HepG2 (cell line): ENCODE measurements around the gene NCKIPSD. TPM values are rescaled to one million over a fixed set of nuclear protein-coding genes. Genes with fewer than 3 reads are reported as not detected.

ENCODE experiments used
- ATAC-seq: fragments of 200-7000 bp; cut with Tn5 transposase; 3 replicates; pipeline ENCODE4 v1.9.1; 2020; ENCODE audit warnings: mild to moderate bottlenecking, moderate library complexity
- BruUV-seq: library from RNA; stranded (reverse); fragments of 400-500 nt; replicated peaks from 2 replicates; lab custom pipeline; 2021; lab: Mats Ljungman, UMichigan
- CTCF ChIA-PET: fragments of 300-600 bp; formaldehyde crosslinking; extraction: SDS; loops from one replicate; lab custom pipeline; 2021; ENCODE audit warnings: low total read pairs, inconsistent platforms, low intra/inter-chr PET ratio; lab: Yijun Ruan, JAX
- POLR2A ChIA-PET: fragments of 350-600 bp; sonication (Branson Sonifier 250); formaldehyde crosslinking; loops from one replicate; lab custom pipeline; 2020; ENCODE audit warnings: antibody characterized with exemption, inconsistent platforms; lab: Yijun Ruan, JAX
- DNase-seq: peaks from one replicate; pipeline ENCODE4 v3.0.0-alpha.2; 2015; ENCODE audit warnings: low spot score
- FAIRE-seq: peaks from 3 replicates; lab custom pipeline; 2011; peaks lifted over from hg19 to GRCh38; lab: Jason Lieb, UNC
- H2AFZ ChIP-seq: one replicate; pipeline ENCODE4 v1.6.1; 2011; ENCODE audit warnings: low read length, inconsistent platforms
- H3K27ac ChIP-seq: fragments of 300-600 bp; 3 replicates; pipeline ENCODE4 v1.8.0; 2011; ENCODE audit warnings: mixed run types, mild to moderate bottlenecking, mixed read lengths, low read length, inconsistent platforms; ENCODE audit not compliant: insufficient read depth; ENCODE audit errors: extremely low read length
- H3K27me3 ChIP-seq, 2 experiments: fragments of 200-600 bp in 1 of 2; 2 replicates in 1 of 2; 3 replicates in 1 of 2; pipeline versions ENCODE4 v1.6.0 to v1.8.0; 2011; ENCODE audit warnings: low read length in 2 of 2, mild to moderate bottlenecking in 2 of 2, moderate library complexity in 2 of 2, inconsistent platforms in 1 of 2; ENCODE audit not compliant: insufficient read depth in 2 of 2, control insufficient read depth in 1 of 2
- H3K36me3 ChIP-seq, 2 experiments: fragments of 200-600 bp in 1 of 2; replicated peaks in 1 of 2; 2 replicates in 1 of 2; 3 replicates in 1 of 2; pipeline versions ENCODE4 v1.5.1 to v1.8.0; 2011; ENCODE audit warnings: low read length in 2 of 2, inconsistent platforms in 1 of 2; ENCODE audit not compliant: insufficient read depth in 2 of 2, control insufficient read depth in 1 of 2
- H3K4me1 ChIP-seq: 2 replicates; pipeline ENCODE4 v1.5.1; 2012; ENCODE audit warnings: low read length, inconsistent platforms; ENCODE audit not compliant: insufficient read depth
- H3K4me2 ChIP-seq: 2 replicates; pipeline ENCODE4 v1.6.0; 2011; ENCODE audit warnings: low read depth, low read length, inconsistent platforms
- H3K4me3 ChIP-seq, 3 experiments: fragments of 200-600 bp in 1 of 3; sonication (generic), shearing (Covaris generic) in 1 of 3; replicated peaks in 1 of 3; 2 replicates each; pipeline ENCODE4 v1.5.1; 2011 to 2016; ENCODE audit warnings: low read length in 3 of 3, inconsistent platforms in 2 of 3, low read depth in 2 of 3, mild to moderate bottlenecking in 2 of 3, control low read depth in 1 of 3, mixed read lengths in 1 of 3; ENCODE audit not compliant: insufficient read depth in 1 of 3
- H3K79me2 ChIP-seq: one replicate; pipeline ENCODE4 v1.6.1; 2011; ENCODE audit warnings: low read length, inconsistent platforms; ENCODE audit not compliant: insufficient read depth
- H3K9ac ChIP-seq: 2 replicates; pipeline ENCODE4 v1.6.0; 2011; ENCODE audit warnings: mild to moderate bottlenecking, low read depth, low read length, inconsistent platforms; ENCODE audit not compliant: insufficient read depth
- H3K9me3 ChIP-seq: 2 replicates; pipeline ENCODE4 v1.5.1; 2012; ENCODE audit warnings: mild to moderate bottlenecking, low read length
- H4K20me1 ChIP-seq: 2 replicates; pipeline ENCODE4 v1.6.0; 2011; ENCODE audit warnings: inconsistent platforms, mild to moderate bottlenecking, low read length, moderate library complexity; ENCODE audit not compliant: insufficient read depth
- ARNT2 ChIP-seq: sonication (generic); formaldehyde crosslinking; IDR thresholded peaks from 2 replicates; pipeline ENCODE4 v1.8.0; 2022; ENCODE audit warnings: mild to moderate bottlenecking, low read depth, missing genetic modification reagents, moderate library complexity
- ARNTL ChIP-seq: sonication (generic); formaldehyde crosslinking; IDR thresholded peaks from 2 replicates; pipeline ENCODE4 v1.4.0; 2020; ENCODE audit warnings: mild to moderate bottlenecking, missing genetic modification reagents
- CHCHD3 ChIP-seq: sonication (generic); formaldehyde crosslinking; IDR thresholded peaks from 2 replicates; pipeline ENCODE4 v1.8.0; 2022; ENCODE audit warnings: mild to moderate bottlenecking, missing genetic modification reagents, moderate library complexity
- DNMT1 ChIP-seq: sonication (generic); formaldehyde crosslinking; IDR thresholded peaks from 2 replicates; pipeline ENCODE4 v1.5.1; 2020; ENCODE audit warnings: mild to moderate bottlenecking, missing genetic modification reagents
- POLR2G ChIP-seq: fragments of 200-400 bp; formaldehyde crosslinking; IDR thresholded peaks from 2 replicates; pipeline ENCODE4 v1.6.1; 2018; ENCODE audit warnings: mild to moderate bottlenecking, low read depth, low read length, moderate library complexity
- ZBTB26 ChIP-seq: IDR thresholded peaks from 2 replicates; pipeline ENCODE4 v1.6.1; 2016; ENCODE audit warnings: missing compliant biosample characterization, missing genetic modification reagents, borderline replicate concordance
- ZNF276 ChIP-seq: sonication (generic); formaldehyde crosslinking; IDR thresholded peaks from 2 replicates; pipeline ENCODE4 v1.4.0; 2020; ENCODE audit warnings: mild to moderate bottlenecking, low read depth, missing genetic modification reagents
- ZNF430 ChIP-seq: sonication (generic); formaldehyde crosslinking; IDR thresholded peaks from 2 replicates; pipeline ENCODE4 v1.9.0; 2021; ENCODE audit warnings: mild to moderate bottlenecking, missing genetic modification reagents
- ZNF558 ChIP-seq: sonication (generic); formaldehyde crosslinking; IDR thresholded peaks from 2 replicates; pipeline ENCODE4 v1.9.0; 2022; ENCODE audit warnings: mild to moderate bottlenecking, missing genetic modification reagents, borderline replicate concordance
- ZSCAN12 ChIP-seq: sonication (generic); formaldehyde crosslinking; IDR thresholded peaks from 2 replicates; pipeline ENCODE4 v1.9.0; 2021; ENCODE audit warnings: mild to moderate bottlenecking, missing genetic modification reagents
- WGBS: methylation state at CpG from one replicate; pipeline ENCODE4 v1.1.6; 2017; ENCODE audit warnings: low lambda C conversion rate; 5-methylcytosine and 5-hydroxymethylcytosine counted together
- in situ Hi-C: cut with HindIII; loops from 2 replicates; pipeline ENCODE4 v1.10.0; 2017; ENCODE audit warnings: low pct_unique_long_range_greater_than_20kb; ENCODE audit not compliant: extremely low pct_ligation_motif_present
- intact Hi-C: fragments of 100-400 bp; cut with micrococcal nuclease; formaldehyde crosslinking; loops from one replicate; pipeline ENCODE4 v1.10.0; 2022; ENCODE audit not compliant: unreplicated experiment
- polyA plus RNA-seq, 8 experiments: library from polyadenylated mRNA; depleted of rRNA in 3 of 8; stranded (reverse) in 7 of 8; unstranded in 1 of 8; fragments of >200 nt; fragmentation: Illumina TruSeq in 4 of 8; extraction: Trizol in 4 of 8; gene quantifications; 2 replicates each; pipeline versions ENCODE4 v1.2.1 to v1.2.3, GENCODE V29; 2011 to 2016; ENCODE audit warnings: low read depth in 4 of 8, missing spikeins in 1 of 8, mixed read lengths in 1 of 8; ENCODE audit not compliant: insufficient read depth in 1 of 8
- total RNA-seq, 5 experiments: library from RNA; depleted of rRNA; stranded (reverse); fragments of >200 nt; fragmentation: Illumina TruSeq; extraction: Trizol; gene quantifications; 2 replicates each; pipeline ENCODE4 v1.2.3, GENCODE V29; 2016; ENCODE audit warnings: low read depth in 1 of 5

Gene NCKIPSD
- total and polyA plus RNA-seq, 2 of the 13 experiments (the other 11 are each of a cell fraction or from before 2014, with no cell fraction given), result 13.5 to 35.2 TPM

- TF ChIP-seq ZBTB26 (CRISPR knock-in tag), result peak; percentile 99
- TF ChIP-seq ZNF430 (CRISPR knock-in tag), result peak; percentile 100
- TF ChIP-seq ZNF276 (CRISPR knock-in tag), result peak; percentile 99
- TF ChIP-seq ZSCAN12 (CRISPR knock-in tag), result peak; percentile 100
- TF ChIP-seq ZNF558 (CRISPR knock-in tag), result peak; percentile 100
- peak; percentile 100 for TF ChIP-seq CHCHD3
- peak; percentile 100 for TF ChIP-seq ARNT2
- TF ChIP-seq ARNTL (CRISPR knock-in tag), result peak; percentile 98
These were observed 24.1 kb downstream of the NCKIPSD start (continued) for GRCh38 chr3:48661501-48662144.

- H3K4me3 ChIP-seq, result peak overlapping the region in 2 of 3 experiments; percentile 47 to 77; a peak in 4 of 6 replicates
- H3K36me3 ChIP-seq, result peaks cover 1 to 3% of the 10 kb centered on the region in 2 experiments; a peak in 2 of 5 replicates
- no peaks in the 10 kb centered on the region for H3K9me3 ChIP-seq
- in situ Hi-C loops (no loop called here), intact Hi-C loops (no loop called here)
- ATAC-seq, result no peak
- peak overlapping the region; percentile 67 for H3K4me2 ChIP-seq
- no peak for FAIRE-seq
- TF ChIP-seq DNMT1 (CRISPR knock-in tag) (0 out of 2 replicates have a peak, but pooled peaks have one; percentile 53), POLR2G (no peak)
- peaks cover 6% of the 10 kb centered on the region for H4K20me1 ChIP-seq
- POLR2A ChIA-PET, result interaction anchor here (1.2 to 4.0 kb wide), 5 partner anchors 26 to 104 kb away, joined by 4 to 40 read pairs (median 10); partner anchors contain the start of genes PFKFB4, SLC26A6 and TMEM89
- no peaks in the 10 kb centered on the region for H3K27me3 ChIP-seq
- 90% methylated on average over 32 of the region's 61 CpGs for WGBS
- H3K27ac ChIP-seq, result no peak overlapping the region
- CTCF ChIA-PET, result no interaction called here
- H3K4me1 ChIP-seq, result peaks cover 21% of the 10 kb centered on the region
- no peak overlapping the region for H3K9ac ChIP-seq
- no peak overlapping the region for H2AFZ ChIP-seq
- BruUV-seq, result no TSS peak
- no peak for DNase-seq
- H3K79me2 ChIP-seq, result no peaks in the 10 kb centered on the region
These were observed 24.8 kb downstream of the NCKIPSD start for GRCh38 chr3:48660800-48661400.
